GM12865 (cell line): Measurements from ENCODE around the gene CCDC150.
A peak's percentile ranks its signal among the peaks of the same experiment; 100 is the strongest.

Experiments
- DNase-seq: peaks from one replicate; pipeline ENCODE4 v3.0.0; 2010; ENCODE audit warnings: low read depth
- H3K4me3 ChIP-seq: 2 replicates; pipeline ENCODE4 v1.5.1; 2011; ENCODE audit warnings: mild to moderate bottlenecking, low read depth, low read length, control low read depth
- TF ChIP-seq, protein P1 (sequence below): IDR thresholded peaks from 2 replicates; pipeline ENCODE4 v1.5.1; 2011; ENCODE audit warnings: low read length, control low read depth, low read depth, inconsistent platforms; ENCODE audit not compliant: insufficient read depth; ENCODE audit errors: missing control alignments

CCDC150 gene

DNA sequence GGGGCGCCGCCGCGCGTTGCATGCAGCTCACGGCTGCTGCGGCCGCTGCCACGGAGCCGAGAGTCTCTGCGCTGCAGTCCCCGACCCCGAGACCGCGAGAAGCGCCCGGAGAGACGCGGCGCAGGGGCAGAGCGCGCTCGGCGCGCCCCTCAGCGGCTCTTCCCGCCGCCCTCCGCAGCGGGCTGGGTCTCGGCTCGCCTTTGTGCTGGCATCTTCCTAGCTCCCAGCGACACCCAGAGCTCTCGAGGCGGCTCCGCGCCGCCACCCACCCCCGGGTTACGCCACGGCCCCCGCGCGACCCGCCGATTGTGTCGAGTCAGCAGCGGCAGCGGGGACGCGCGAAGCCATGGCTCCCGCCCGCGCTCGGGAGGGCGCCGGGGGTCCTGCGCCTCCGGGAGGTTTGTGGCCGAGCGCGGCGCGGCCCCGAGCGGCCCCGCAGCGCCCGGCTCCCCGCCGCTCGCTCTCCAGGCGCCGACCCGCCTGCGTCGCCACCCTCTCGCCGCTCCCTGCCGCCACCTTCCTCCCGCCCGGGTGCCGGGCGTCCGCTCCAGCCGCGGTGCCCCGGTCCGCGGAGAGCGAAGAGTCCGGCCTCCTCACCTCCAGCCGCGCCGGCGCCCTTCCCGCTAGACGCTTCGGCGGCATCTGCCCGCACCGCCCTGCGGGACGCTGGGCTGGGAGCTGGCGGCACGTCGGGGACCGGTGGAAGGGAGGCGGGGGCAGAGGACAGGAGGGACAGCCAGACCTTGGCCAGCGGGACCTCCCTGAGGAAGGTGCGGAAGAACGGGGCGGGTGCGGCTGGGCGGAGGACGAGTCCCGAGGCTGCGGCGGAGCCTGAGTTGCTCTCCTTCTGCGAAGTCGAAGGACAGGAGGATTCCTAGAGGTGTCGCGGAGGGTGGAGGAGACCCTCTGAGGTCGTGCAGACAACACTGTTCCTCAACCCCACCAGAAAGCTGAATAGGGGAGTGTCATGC, 46.3 kb upstream of the CCDC150 start, which contains the start of gene HECW2:
TSS of gene HECW2 (minus strand) at position 644 of the 971 bp plus-strand sequence.
- DNase-seq = peak; percentile 60
- peak within 1 kb of the TSS; percentile 61 for H3K4me3 ChIP-seq
- TF ChIP-seq, protein P1, sequence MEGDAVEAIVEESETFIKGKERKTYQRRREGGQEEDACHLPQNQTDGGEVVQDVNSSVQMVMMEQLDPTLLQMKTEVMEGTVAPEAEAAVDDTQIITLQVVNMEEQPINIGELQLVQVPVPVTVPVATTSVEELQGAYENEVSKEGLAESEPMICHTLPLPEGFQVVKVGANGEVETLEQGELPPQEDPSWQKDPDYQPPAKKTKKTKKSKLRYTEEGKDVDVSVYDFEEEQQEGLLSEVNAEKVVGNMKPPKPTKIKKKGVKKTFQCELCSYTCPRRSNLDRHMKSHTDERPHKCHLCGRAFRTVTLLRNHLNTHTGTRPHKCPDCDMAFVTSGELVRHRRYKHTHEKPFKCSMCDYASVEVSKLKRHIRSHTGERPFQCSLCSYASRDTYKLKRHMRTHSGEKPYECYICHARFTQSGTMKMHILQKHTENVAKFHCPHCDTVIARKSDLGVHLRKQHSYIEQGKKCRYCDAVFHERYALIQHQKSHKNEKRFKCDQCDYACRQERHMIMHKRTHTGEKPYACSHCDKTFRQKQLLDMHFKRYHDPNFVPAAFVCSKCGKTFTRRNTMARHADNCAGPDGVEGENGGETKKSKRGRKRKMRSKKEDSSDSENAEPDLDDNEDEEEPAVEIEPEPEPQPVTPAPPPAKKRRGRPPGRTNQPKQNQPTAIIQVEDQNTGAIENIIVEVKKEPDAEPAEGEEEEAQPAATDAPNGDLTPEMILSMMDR = no peak

DNA sequence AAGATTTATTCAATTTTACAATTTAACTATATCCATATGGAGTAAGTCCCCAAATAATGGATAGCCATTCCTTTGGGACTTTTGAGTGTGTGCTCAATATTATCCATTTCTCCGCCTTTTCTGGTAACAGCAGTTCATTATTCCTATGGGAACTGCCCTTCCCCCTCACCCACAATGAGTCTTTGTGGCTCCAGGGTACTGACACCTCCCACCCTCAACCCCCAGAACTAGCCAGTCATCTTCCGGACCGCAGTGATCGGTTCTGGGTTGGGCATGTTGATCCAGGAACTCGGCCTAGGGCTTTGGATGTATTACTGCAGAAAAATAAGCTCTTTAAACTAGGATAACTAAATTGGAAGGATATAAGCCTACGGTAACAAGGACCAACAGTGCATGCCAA, 45.4 kb upstream of the CCDC150 start:
- TF ChIP-seq, protein P1 = no peak
- no peak overlapping the region for H3K4me3 ChIP-seq
- no peak for DNase-seq

DNA sequence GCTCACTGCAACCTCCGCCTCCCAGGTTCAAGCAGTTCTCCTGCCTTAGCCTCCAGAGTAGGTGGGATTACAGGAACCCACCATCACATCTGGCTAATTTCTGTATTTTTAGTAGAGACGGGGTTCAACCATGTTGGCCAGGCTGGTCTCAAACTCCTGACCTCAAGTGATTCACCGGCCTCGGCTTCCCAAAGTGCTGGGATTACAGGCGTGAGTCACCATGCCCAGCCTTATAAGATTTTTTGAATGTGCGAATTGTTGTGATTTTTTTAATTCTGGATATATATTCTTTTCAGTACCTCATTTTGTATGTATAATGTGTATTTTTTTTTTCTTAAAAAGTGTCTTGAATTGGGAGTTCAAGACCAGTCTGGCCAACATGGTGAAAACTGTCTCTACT, 42.0 kb upstream of the CCDC150 start:
- TF ChIP-seq, protein P1 = no peak
- no peak for DNase-seq
- H3K4me3 ChIP-seq = no peak overlapping the region

DNA sequence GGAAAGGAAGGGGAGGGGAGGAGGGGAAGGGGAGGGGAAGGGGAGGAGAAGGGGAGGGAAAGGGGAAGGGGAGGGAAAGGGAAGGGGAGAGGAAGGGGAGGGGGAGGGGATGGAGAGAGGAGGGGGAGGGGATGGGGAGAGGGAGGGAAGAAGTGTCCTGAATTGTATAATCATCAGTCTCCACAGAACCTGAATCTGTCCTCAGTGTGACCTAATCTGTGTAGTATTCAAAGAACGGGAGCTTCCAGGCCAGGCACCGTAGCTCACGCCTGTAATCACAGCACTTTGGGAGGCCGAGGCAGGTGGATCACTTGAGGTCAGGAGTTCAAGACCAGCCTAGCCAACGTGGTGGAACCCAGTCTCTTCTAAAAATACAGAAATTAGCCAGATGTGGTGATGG, 41.1 kb upstream of the CCDC150 start:
- H3K4me3 ChIP-seq = no peak overlapping the region
- TF ChIP-seq, protein P1 = no peak
- DNase-seq = no peak

DNA sequence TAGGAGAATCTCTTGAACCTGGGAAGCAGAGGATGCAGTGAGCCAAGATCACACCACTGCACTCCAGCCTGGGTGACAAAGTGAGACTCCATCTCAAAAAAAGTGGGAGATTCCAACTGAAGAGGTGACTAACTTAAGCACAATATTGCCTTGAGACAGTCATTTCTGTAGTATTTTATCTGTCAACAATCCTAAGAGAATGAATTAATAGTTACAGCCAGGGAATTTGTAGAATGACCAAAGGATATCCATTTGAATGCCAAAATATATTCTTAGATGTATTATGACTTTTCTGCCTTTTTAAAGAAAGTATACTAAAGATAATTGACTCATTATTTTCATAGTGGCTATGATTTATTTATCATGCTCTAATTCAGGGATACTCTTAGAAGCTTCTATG, 40.7 kb upstream of the CCDC150 start:
- TF ChIP-seq, protein P1 = no peak
- DNase-seq = no peak

DNA sequence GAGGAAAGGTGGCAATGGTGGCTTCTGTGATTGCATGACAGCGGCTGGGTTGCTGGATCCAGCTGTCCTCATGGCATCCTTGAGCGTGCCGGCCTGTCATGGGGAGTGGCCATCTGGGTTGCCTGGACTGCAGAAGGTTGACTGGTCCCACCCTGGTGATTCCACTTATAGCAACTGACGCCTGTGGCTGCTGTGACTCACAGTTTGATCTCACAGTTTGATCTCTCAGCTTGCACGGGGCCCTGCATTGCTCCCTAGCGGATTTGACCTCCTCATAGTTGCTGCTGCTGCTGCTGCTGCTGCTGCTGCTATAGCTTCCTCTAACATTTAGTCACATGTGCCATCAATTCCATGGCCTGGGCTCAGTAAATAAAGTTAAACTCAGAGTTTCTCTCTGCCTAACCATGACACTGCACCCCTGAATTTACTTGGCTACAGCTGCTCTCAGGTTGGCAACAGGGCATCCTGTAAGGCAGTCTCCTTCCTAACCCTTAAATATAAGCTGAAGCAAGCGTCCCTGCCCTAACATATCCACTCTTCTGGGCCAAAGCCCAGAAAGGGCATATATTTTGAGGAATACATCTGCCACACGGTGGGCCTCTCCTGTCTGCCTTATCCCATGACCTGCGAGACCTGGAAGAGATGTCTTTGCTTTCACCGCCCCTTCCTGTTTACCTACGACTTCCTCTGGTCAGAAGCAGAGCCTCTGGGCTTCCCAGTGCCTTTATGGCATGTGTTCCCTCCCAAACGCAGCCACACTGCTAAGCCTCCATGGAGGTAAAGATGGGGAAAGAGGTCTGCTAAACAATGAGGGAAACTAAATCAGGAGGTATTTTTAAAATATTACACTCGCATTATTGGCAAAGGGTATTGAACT, 37.8 kb upstream of the CCDC150 start:
- TF ChIP-seq, protein P1 = no peak
- no peak overlapping the region for H3K4me3 ChIP-seq
- no peak for DNase-seq

More for the DNA sequence above, 40.7 kb upstream of the CCDC150 start:
- H3K4me3 ChIP-seq = no peak overlapping the region
